RWPE1 (cell line): ENCODE results near the gene SUDS3.
A peak's percentile ranks its signal among the peaks of the same experiment; 100 is the strongest.

Experiments used
- CTCF ChIA-PET: fragments of 350-600 bp; sonication (Branson Sonifier 250); formaldehyde crosslinking; extraction: SDS; loops from one replicate; lab custom pipeline; 2021; lab: Yijun Ruan, JAX
- POLR2A ChIA-PET: fragments of 400-600 bp; formaldehyde crosslinking; extraction: SDS; loops from one replicate; lab custom pipeline; 2020; ENCODE audit warnings: antibody characterized with exemption; ENCODE audit not compliant: low non-redundant PET; lab: Yijun Ruan, JAX
- DNase-seq: peaks from one replicate; pipeline ENCODE4 v3.0.0; 2012; ENCODE audit warnings: low spot score
- H3K27ac ChIP-seq: fragments of 450-650 bp; 2 replicates; pipeline ENCODE4 v1.5.1; 2017
- CTCF ChIP-seq: fragments of 450-650 bp; conservative IDR thresholded peaks from 2 replicates; pipeline ENCODE4 v1.5.1; 2017; ENCODE audit warnings: low read depth, mild to moderate bottlenecking

Gene SUDS3

GRCh38 chr12:118359541-118359915, 16.8 kb upstream of the SUDS3 start:
- no peak for DNase-seq
- ChIA-PET POLR2A (no interaction called here), CTCF (interaction anchor here (0.6 to 0.8 kb wide), 2 partner anchors 238 to 1447 kb away, joined by 3 to 5 read pairs; no protein-coding TSS in a partner anchor)
- TF ChIP-seq CTCF: no peak
- H3K27ac ChIP-seq: peak overlapping the region; percentile 70

- POLR2A ChIA-PET: no interaction called here
- DNase-seq: no peak
- CTCF ChIA-PET: interaction anchor here (0.6 kb wide), 1 partner anchor 122 kb away, joined by 3 read pairs; no protein-coding TSS in a partner anchor
- peak overlapping the region; percentile 65 for H3K27ac ChIP-seq
- no peak for TF ChIP-seq CTCF
Measured at GRCh38 chr12:118361092-118361404, 15.3 kb upstream of the SUDS3 start.

GRCh38 chr12:118361889-118362288, 14.5 kb upstream of the SUDS3 start:
- no peak overlapping the region for H3K27ac ChIP-seq
- no peak for DNase-seq
- TF ChIP-seq CTCF: no peak
- ChIA-PET CTCF (interaction anchor here (0.6 kb wide), 1 partner anchor 1232 kb away, joined by 3 read pairs; no protein-coding TSS in a partner anchor), POLR2A (no interaction called here)

- TF ChIP-seq CTCF: no peak
- DNase-seq: no peak
- POLR2A ChIA-PET: no interaction called here
- CTCF ChIA-PET: interaction anchor here (0.6 kb wide), 2 partner anchors 34 to 1298 kb away, joined by 3 read pairs; no protein-coding TSS in a partner anchor
- no peak overlapping the region for H3K27ac ChIP-seq
Measured at GRCh38 chr12:118368821-118369220, 7.5 kb upstream of the SUDS3 start.

- TF ChIP-seq CTCF: no peak
- DNase-seq: no peak
- no peak overlapping the region for H3K27ac ChIP-seq
Measured at GRCh38 chr12:118370601-118371000, 5.8 kb upstream of the SUDS3 start.

GRCh38 chr12:118371321-118372282, 4.8 kb upstream of the SUDS3 start:
- ChIA-PET CTCF (no interaction called here), POLR2A (no interaction called here)
- DNase-seq: no peak
- no peak for TF ChIP-seq CTCF
- H3K27ac ChIP-seq: peak overlapping the region; percentile 77

More at GRCh38 chr12:118370601-118371000, 5.8 kb upstream of the SUDS3 start:
- ChIA-PET CTCF (no interaction called here), POLR2A (no interaction called here)
